H1 (cell line): ENCODE measurements around the gene RNF38. TPM values are rescaled to one million over a fixed set of nuclear protein-coding genes. Genes with fewer than 3 reads are reported as not detected.

Experiments used
- EGR1 ChIP-seq: IDR thresholded peaks from 2 replicates; pipeline ENCODE4 v1.6.1; 2011; ENCODE audit warnings: low read depth, low read length, borderline replicate concordance
- HDAC2 ChIP-seq, 2 experiments: fragments of 300-600 bp in 1 of 2; sonication (generic) in 1 of 2; IDR thresholded peaks; 2 replicates each; pipeline ENCODE4 v1.6.1; 2011 to 2012; ENCODE audit warnings: low read depth in 2 of 2, low read length in 2 of 2, mild to moderate bottlenecking in 2 of 2, moderate library complexity in 2 of 2, borderline replicate concordance in 1 of 2, inconsistent platforms in 1 of 2
- HDAC6 ChIP-seq: IDR thresholded peaks from one replicate; pipeline ENCODE4 v1.7.1; 2012; ENCODE audit warnings: low read depth, mild to moderate bottlenecking, inconsistent platforms, low read length, moderate library complexity
- MAFK ChIP-seq: IDR thresholded peaks from 2 replicates; pipeline ENCODE4 v1.6.1; 2012; ENCODE audit warnings: low read depth, mild to moderate bottlenecking, improper control_type of control experiment, low read length
- RBBP5 ChIP-seq: IDR thresholded peaks from 2 replicates; pipeline ENCODE4 v1.7.1; 2012; ENCODE audit warnings: low read depth, mild to moderate bottlenecking, inconsistent platforms, low read length, moderate library complexity, borderline replicate concordance
- SAP30 ChIP-seq: fragments of 300-600 bp; sonication (generic); IDR thresholded peaks from 2 replicates; pipeline ENCODE4 v1.7.1; 2012; ENCODE audit warnings: low read length, moderate library complexity, mild to moderate bottlenecking, inconsistent platforms; ENCODE audit not compliant: insufficient read depth, insufficient replicate concordance
- SP4 ChIP-seq: IDR thresholded peaks from 2 replicates; pipeline ENCODE4 v1.6.1; 2012; ENCODE audit warnings: low read length, inconsistent platforms
- SUZ12 ChIP-seq: fragments of 200-600 bp; sonication (generic); IDR thresholded peaks from 2 replicates; pipeline ENCODE4 v1.6.1; 2012; ENCODE audit warnings: mild to moderate bottlenecking, inconsistent platforms, low read length, moderate library complexity, mixed read lengths
- TEAD4 ChIP-seq: IDR thresholded peaks from 2 replicates; pipeline ENCODE4 v1.6.1; 2012; ENCODE audit warnings: low read depth, low read length, inconsistent platforms, mixed read lengths
- ZNF274 ChIP-seq: IDR thresholded peaks from 2 replicates; pipeline ENCODE4 v1.7.0; 2012; ENCODE audit warnings: low read length, borderline replicate concordance; ENCODE audit errors: extremely low read depth
- polyA plus RNA-seq, 7 experiments: library from polyadenylated mRNA; depleted of rRNA in 3 of 7; stranded (reverse) in 5 of 7; unstranded in 2 of 7; fragments of >200 nt in 5 of 7; fragments of 200-250 nt in 2 of 7; gene quantifications; 1 replicate in 5 of 7; 2 replicates in 1 of 7; 4 replicates in 1 of 7; pipeline versions ENCODE4 v1.2.1 to v1.2.3, GENCODE V29; 2011 to 2013; ENCODE audit warnings: missing spikeins in 2 of 7, mixed read lengths in 2 of 7
- total RNA-seq: library from RNA; stranded (reverse); fragmentation: NEBNext Ultra II Directional; extraction: Animal tissue kit (Norgen Biotek cat#: 25700); gene quantifications from 2 replicates; pipeline ENCODE4 v1.2.1, GENCODE V29; 2021
- TF ChIP-seq, protein P1 (sequence below): fragments of 300-600 bp; sonication (generic); IDR thresholded peaks from 2 replicates; pipeline ENCODE4 v1.7.1; 2012; ENCODE audit warnings: low read length, moderate library complexity, mild to moderate bottlenecking, inconsistent platforms; ENCODE audit not compliant: insufficient replicate concordance

Gene RNF38
- total and polyA plus RNA-seq, 2 of the 8 experiments (the other 6 are each of a cell fraction or from before 2014, with no cell fraction given): 54.9 to 60.9 TPM

DNA sequence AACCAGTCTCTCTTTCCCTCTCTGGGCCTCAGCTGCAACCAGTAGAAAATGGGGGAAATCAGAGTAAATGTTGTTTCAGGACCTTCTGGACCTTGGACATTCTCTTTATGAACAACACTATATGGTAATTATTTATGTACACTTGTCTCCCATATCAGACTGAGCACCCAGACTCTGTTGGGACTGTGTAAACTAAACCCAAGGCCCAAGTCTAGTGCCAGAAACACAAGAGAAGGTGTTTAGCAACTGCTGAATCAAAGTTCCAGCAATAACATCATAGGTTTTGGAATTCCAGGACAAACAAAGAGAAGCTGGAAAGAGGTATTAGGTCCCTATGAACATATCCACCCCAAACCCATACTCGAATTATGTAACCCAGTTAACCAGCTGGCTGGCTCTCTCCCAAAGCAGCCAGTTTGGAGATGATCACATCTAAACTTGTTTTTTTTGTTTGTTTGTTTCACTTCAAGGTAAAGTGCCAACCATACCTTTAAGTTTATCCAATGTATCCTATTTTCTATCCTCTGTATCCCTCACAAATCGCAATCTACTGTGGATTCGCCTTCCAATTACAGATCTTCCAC is 1.9 kb upstream of the RNF38 start (continued):
- TF ChIP-seq, protein P1, sequence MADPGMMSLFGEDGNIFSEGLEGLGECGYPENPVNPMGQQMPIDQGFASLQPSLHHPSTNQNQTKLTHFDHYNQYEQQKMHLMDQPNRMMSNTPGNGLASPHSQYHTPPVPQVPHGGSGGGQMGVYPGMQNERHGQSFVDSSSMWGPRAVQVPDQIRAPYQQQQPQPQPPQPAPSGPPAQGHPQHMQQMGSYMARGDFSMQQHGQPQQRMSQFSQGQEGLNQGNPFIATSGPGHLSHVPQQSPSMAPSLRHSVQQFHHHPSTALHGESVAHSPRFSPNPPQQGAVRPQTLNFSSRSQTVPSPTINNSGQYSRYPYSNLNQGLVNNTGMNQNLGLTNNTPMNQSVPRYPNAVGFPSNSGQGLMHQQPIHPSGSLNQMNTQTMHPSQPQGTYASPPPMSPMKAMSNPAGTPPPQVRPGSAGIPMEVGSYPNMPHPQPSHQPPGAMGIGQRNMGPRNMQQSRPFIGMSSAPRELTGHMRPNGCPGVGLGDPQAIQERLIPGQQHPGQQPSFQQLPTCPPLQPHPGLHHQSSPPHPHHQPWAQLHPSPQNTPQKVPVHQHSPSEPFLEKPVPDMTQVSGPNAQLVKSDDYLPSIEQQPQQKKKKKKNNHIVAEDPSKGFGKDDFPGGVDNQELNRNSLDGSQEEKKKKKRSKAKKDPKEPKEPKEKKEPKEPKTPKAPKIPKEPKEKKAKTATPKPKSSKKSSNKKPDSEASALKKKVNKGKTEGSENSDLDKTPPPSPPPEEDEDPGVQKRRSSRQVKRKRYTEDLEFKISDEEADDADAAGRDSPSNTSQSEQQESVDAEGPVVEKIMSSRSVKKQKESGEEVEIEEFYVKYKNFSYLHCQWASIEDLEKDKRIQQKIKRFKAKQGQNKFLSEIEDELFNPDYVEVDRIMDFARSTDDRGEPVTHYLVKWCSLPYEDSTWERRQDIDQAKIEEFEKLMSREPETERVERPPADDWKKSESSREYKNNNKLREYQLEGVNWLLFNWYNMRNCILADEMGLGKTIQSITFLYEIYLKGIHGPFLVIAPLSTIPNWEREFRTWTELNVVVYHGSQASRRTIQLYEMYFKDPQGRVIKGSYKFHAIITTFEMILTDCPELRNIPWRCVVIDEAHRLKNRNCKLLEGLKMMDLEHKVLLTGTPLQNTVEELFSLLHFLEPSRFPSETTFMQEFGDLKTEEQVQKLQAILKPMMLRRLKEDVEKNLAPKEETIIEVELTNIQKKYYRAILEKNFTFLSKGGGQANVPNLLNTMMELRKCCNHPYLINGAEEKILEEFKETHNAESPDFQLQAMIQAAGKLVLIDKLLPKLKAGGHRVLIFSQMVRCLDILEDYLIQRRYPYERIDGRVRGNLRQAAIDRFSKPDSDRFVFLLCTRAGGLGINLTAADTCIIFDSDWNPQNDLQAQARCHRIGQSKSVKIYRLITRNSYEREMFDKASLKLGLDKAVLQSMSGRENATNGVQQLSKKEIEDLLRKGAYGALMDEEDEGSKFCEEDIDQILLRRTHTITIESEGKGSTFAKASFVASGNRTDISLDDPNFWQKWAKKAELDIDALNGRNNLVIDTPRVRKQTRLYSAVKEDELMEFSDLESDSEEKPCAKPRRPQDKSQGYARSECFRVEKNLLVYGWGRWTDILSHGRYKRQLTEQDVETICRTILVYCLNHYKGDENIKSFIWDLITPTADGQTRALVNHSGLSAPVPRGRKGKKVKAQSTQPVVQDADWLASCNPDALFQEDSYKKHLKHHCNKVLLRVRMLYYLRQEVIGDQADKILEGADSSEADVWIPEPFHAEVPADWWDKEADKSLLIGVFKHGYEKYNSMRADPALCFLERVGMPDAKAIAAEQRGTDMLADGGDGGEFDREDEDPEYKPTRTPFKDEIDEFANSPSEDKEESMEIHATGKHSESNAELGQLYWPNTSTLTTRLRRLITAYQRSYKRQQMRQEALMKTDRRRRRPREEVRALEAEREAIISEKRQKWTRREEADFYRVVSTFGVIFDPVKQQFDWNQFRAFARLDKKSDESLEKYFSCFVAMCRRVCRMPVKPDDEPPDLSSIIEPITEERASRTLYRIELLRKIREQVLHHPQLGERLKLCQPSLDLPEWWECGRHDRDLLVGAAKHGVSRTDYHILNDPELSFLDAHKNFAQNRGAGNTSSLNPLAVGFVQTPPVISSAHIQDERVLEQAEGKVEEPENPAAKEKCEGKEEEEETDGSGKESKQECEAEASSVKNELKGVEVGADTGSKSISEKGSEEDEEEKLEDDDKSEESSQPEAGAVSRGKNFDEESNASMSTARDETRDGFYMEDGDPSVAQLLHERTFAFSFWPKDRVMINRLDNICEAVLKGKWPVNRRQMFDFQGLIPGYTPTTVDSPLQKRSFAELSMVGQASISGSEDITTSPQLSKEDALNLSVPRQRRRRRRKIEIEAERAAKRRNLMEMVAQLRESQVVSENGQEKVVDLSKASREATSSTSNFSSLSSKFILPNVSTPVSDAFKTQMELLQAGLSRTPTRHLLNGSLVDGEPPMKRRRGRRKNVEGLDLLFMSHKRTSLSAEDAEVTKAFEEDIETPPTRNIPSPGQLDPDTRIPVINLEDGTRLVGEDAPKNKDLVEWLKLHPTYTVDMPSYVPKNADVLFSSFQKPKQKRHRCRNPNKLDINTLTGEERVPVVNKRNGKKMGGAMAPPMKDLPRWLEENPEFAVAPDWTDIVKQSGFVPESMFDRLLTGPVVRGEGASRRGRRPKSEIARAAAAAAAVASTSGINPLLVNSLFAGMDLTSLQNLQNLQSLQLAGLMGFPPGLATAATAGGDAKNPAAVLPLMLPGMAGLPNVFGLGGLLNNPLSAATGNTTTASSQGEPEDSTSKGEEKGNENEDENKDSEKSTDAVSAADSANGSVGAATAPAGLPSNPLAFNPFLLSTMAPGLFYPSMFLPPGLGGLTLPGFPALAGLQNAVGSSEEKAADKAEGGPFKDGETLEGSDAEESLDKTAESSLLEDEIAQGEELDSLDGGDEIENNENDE: no peak
- TF ChIP-seq SUZ12 (no peak), ZNF274 (no peak), HDAC2 (IDR thresholded peaks at IDR 0.05; ENCODE audit: borderline replicate concordance in 1 of 2, low read depth in 2 of 2, low read length in 2 of 2) (no peak), SAP30 (no peak), EGR1 (no peak), RBBP5 (no peak), HDAC6 (no peak), SP4 (no peak), MAFK (no peak), TEAD4 (no peak)
